Measurements from ENCODE around the gene LAMTOR1.

DNA sequence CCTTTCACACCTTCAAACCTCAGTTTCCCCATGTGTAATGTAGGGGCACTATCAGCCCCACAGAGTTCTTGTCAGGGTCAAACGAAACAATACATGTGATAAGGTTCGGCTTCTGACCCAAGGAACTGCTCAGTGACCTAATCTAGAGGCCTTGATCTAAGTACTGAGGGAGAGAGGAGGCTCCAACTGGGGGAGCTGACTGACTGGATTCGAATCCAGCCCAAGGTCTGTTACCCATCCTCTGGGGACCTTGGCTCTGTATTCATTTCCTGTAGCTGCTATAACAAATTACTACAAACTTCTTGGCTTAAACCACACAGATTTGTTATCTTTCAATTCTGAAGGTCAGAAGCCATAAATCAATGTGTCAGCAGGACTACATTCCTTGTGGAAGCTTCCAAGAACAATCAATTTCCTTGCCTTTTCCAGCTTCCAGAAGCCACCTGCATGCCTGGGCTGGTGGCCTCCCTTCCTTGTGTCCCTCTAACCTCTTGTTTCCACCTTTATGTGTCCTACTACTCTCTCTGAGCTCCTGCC is 20.1 kb upstream of the LAMTOR1 start:
- TF ChIP-seq, protein P1, sequence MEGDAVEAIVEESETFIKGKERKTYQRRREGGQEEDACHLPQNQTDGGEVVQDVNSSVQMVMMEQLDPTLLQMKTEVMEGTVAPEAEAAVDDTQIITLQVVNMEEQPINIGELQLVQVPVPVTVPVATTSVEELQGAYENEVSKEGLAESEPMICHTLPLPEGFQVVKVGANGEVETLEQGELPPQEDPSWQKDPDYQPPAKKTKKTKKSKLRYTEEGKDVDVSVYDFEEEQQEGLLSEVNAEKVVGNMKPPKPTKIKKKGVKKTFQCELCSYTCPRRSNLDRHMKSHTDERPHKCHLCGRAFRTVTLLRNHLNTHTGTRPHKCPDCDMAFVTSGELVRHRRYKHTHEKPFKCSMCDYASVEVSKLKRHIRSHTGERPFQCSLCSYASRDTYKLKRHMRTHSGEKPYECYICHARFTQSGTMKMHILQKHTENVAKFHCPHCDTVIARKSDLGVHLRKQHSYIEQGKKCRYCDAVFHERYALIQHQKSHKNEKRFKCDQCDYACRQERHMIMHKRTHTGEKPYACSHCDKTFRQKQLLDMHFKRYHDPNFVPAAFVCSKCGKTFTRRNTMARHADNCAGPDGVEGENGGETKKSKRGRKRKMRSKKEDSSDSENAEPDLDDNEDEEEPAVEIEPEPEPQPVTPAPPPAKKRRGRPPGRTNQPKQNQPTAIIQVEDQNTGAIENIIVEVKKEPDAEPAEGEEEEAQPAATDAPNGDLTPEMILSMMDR (IDR thresholded peaks at IDR 0.05) = no peak
- TF ChIP-seq POLR2A (IDR thresholded peaks at IDR 0.05) = no peak

Data from prostate gland (tissue), 2 donors.